CD14-positive monocyte (primary cell): Measurements from ENCODE around the gene MTMR1. TPM values are rescaled to one million over a fixed set of nuclear protein-coding genes. Genes with fewer than 3 reads are reported as not detected.

ENCODE experiments used
- DNase-seq, 3 donors: peaks; one replicate each; pipeline ENCODE4 v3.0.0-alpha.2; 2011 to 2022
- H2AFZ ChIP-seq: 2 replicates; pipeline ENCODE4 v1.6.0; 2012; ENCODE audit warnings: mild to moderate bottlenecking, low read depth, low read length, inconsistent platforms; ENCODE audit not compliant: insufficient read depth, poor library complexity, severe bottlenecking
- H3K27ac ChIP-seq, 2 donors: 1 replicate in 1 of 2; 2 replicates in 1 of 2; pipeline ENCODE4 v1.5.1; 2012 to 2013; ENCODE audit warnings: low read length in 2 of 2, control low read depth in 1 of 2, inconsistent platforms in 1 of 2, low read depth in 1 of 2, mild to moderate bottlenecking in 1 of 2
- H3K27me3 ChIP-seq, 2 donors: one replicate each; pipeline versions ENCODE4 v1.6.0 to v1.6.1; 2011 to 2013; ENCODE audit warnings: low read length in 2 of 2; ENCODE audit not compliant: control insufficient read depth in 2 of 2, insufficient read depth in 2 of 2
- H3K36me3 ChIP-seq, 2 donors: replicated peaks in 1 of 2; 1 replicate in 1 of 2; 2 replicates in 1 of 2; pipeline versions ENCODE4 v1.5.1 to v1.6.1; 2012 to 2013; ENCODE audit warnings: low read length in 2 of 2, control low read depth in 1 of 2, inconsistent platforms in 1 of 2, mild to moderate bottlenecking in 1 of 2; ENCODE audit not compliant: insufficient read depth in 2 of 2, control insufficient read depth in 1 of 2
- H3K4me1 ChIP-seq, 2 donors: 1 replicate in 1 of 2; 2 replicates in 1 of 2; pipeline versions ENCODE4 v1.5.1 to v1.6.1; 2012 to 2013; ENCODE audit warnings: low read length in 2 of 2, control low read depth in 1 of 2, inconsistent platforms in 1 of 2, mild to moderate bottlenecking in 1 of 2, moderate library complexity in 1 of 2; ENCODE audit not compliant: insufficient read depth in 2 of 2, control insufficient read depth in 1 of 2
- H3K4me2 ChIP-seq: replicated peaks from 2 replicates; pipeline ENCODE3; 2012; ENCODE audit warnings: low read length, moderate library complexity, mild to moderate bottlenecking; ENCODE audit not compliant: poor library complexity, severe bottlenecking; ENCODE audit errors: extremely low read depth
- H3K4me3 ChIP-seq, 3 experiments: fragments of 200-600 bp in 1 of 3; sonication (generic) in 1 of 3; replicated peaks in 1 of 3; 1 replicate in 2 of 3; 2 replicates in 1 of 3; pipeline ENCODE4 v1.5.1; 2011 to 2013; ENCODE audit warnings: low read length in 3 of 3, mild to moderate bottlenecking in 3 of 3, control low read depth in 2 of 3, low read depth in 2 of 3, inconsistent platforms in 1 of 3, moderate library complexity in 1 of 3
- H3K79me2 ChIP-seq: 2 replicates; pipeline ENCODE4 v1.6.0; 2012; ENCODE audit warnings: mild to moderate bottlenecking, control low read depth, inconsistent platforms, low read length, moderate library complexity; ENCODE audit not compliant: insufficient read depth
- H3K9ac ChIP-seq: 2 replicates; pipeline ENCODE4 v1.6.0; 2017; ENCODE audit warnings: low read length, mild to moderate bottlenecking; ENCODE audit not compliant: insufficient read depth, poor library complexity, severe bottlenecking
- H3K9me3 ChIP-seq, 2 donors: replicated peaks in 1 of 2; 1 replicate in 1 of 2; 2 replicates in 1 of 2; pipeline versions ENCODE4 v1.5.1 to v1.6.1; 2012 to 2013; ENCODE audit warnings: low read length in 2 of 2, control low read depth in 1 of 2; ENCODE audit not compliant: control insufficient read depth in 1 of 2, insufficient read depth in 1 of 2
- H4K20me1 ChIP-seq: 2 replicates; pipeline ENCODE4 v1.6.0; 2012; ENCODE audit warnings: mild to moderate bottlenecking, low read length, control low read depth, moderate library complexity; ENCODE audit not compliant: insufficient read depth
- H3K27ac Mint-ChIP-seq, 7 donors: one replicate each; pipeline ENCODE4 v1.8.0; 2020; ENCODE audit warnings: mild to moderate bottlenecking in 7 of 7, mixed read lengths in 7 of 7, moderate library complexity in 6 of 7, inconsistent platforms in 2 of 7
- H3K27me3 Mint-ChIP-seq, 3 donors: one replicate each; pipeline ENCODE4 v1.8.0; 2021 to 2022; ENCODE audit warnings: low read depth in 3 of 3, mild to moderate bottlenecking in 3 of 3, mixed read lengths in 3 of 3, moderate library complexity in 3 of 3, inconsistent platforms in 1 of 3
- H3K36me3 Mint-ChIP-seq, 2 donors: one replicate each; pipeline ENCODE4 v1.8.0; 2020; ENCODE audit warnings: mixed read lengths in 2 of 2, inconsistent platforms in 1 of 2, mild to moderate bottlenecking in 1 of 2
- H3K4me1 Mint-ChIP-seq: one replicate; pipeline ENCODE4 v1.8.0; 2020; ENCODE audit warnings: mild to moderate bottlenecking, mixed read lengths
- H3K4me3 Mint-ChIP-seq, 2 donors: one replicate each; pipeline ENCODE4 v1.8.0; 2020; ENCODE audit warnings: mild to moderate bottlenecking in 2 of 2, mixed read lengths in 2 of 2, moderate library complexity in 1 of 2
- H3K9me3 Mint-ChIP-seq, 7 donors: one replicate each; pipeline ENCODE4 v1.8.0; 2020 to 2022; ENCODE audit warnings: mixed read lengths in 7 of 7, mild to moderate bottlenecking in 6 of 7, moderate library complexity in 6 of 7, inconsistent platforms in 2 of 7
- CTCF ChIP-seq: fragments of 200-600 bp; IDR thresholded peaks from one replicate; pipeline ENCODE4 v1.8.0; 2022; ENCODE audit warnings: antibody characterized with exemption, mild to moderate bottlenecking
- WGBS: methylation state at CpG from one replicate; pipeline ENCODE4 v1.1.5; 2013; ENCODE audit warnings: missing lambda C conversion rate; ENCODE audit not compliant: insufficient coverage; 5-methylcytosine and 5-hydroxymethylcytosine counted together
- intact Hi-C, 2 donors: fragments of 100-400 bp; cut with micrococcal nuclease; formaldehyde crosslinking; loops; one replicate each; pipeline versions ENCODE4 v1.15.0 to v1.15.1; 2023
- polyA plus RNA-seq, 3 donors: library from polyadenylated mRNA; depleted of rRNA in 1 of 3; unstranded in 2 of 3; stranded (reverse) in 1 of 3; fragments of 300-500 nt in 2 of 3; fragments of >200 nt in 1 of 3; fragmentation: Illumina TruSeq in 2 of 3; gene quantifications; 1 replicate in 2 of 3; 2 replicates in 1 of 3; pipeline ENCODE4 v1.2.3, GENCODE V29; 2012 to 2021

Gene MTMR1
- polyA plus RNA-seq, 3 donors, result 5.8 to 16.6 (median 6.1) TPM

- H3K79me2 ChIP-seq, result no peaks in the 10 kb centered on the region
- H3K9me3 Mint-ChIP-seq, result peaks cover 0 to 2% (median 0%) of the 10 kb centered on the region in 7 donors
- peak overlapping the region in 1 of 7 donors; percentile 55 for H3K27ac Mint-ChIP-seq
- H3K9me3 ChIP-seq, result no peaks in the 10 kb centered on the region
- H3K4me3 Mint-ChIP-seq, result no peak overlapping the region
- H3K4me1 ChIP-seq, result peaks cover 0 to 3% of the 10 kb centered on the region in 2 donors
- peaks cover 13 to 18% of the 10 kb centered on the region in 2 donors for H3K36me3 ChIP-seq
- peaks cover 22% of the 10 kb centered on the region for H3K4me1 Mint-ChIP-seq
- peaks cover 0 to 9% (median 2%) of the 10 kb centered on the region in 3 donors for H3K27me3 Mint-ChIP-seq
- no peaks in the 10 kb centered on the region for H3K27me3 ChIP-seq
- H4K20me1 ChIP-seq, result no peaks in the 10 kb centered on the region
- WGBS, result 92% methylated on average over 6 of the region's 14 CpGs
- DNase-seq, result no peak
- H3K4me2 ChIP-seq, result no peak overlapping the region
- H3K27ac ChIP-seq, result no peak overlapping the region
- H3K9ac ChIP-seq, result no peak overlapping the region
- TF ChIP-seq CTCF, result no peak
- H3K4me3 ChIP-seq, result no peak overlapping the region
- intact Hi-C loops, result no loop called here
- H2AFZ ChIP-seq, result no peak overlapping the region
- H3K36me3 Mint-ChIP-seq, result peaks cover 16 to 18% of the 10 kb centered on the region in 2 donors
Observed at GRCh38 chrX:150774798-150775568, 81.8 kb downstream of the MTMR1 start.

GRCh38 chrX:150775569-150776350 is 82.6 kb downstream of the MTMR1 start:
- no peak overlapping the region for H3K9ac ChIP-seq
- WGBS, result 94% methylated on average over 3 of the region's 18 CpGs
- no peak overlapping the region for H2AFZ ChIP-seq
- no peak for DNase-seq
- no peak overlapping the region for H3K4me2 ChIP-seq
- H3K4me3 ChIP-seq, result no peak overlapping the region
- H3K27ac Mint-ChIP-seq, result peak overlapping the region in 2 of 7 donors; percentile 21 to 37
- no peak overlapping the region for H3K27ac ChIP-seq
- H3K4me3 Mint-ChIP-seq, result no peak overlapping the region
- H4K20me1 ChIP-seq, result no peaks in the 10 kb centered on the region
- H3K36me3 Mint-ChIP-seq, result peaks cover 13 to 18% of the 10 kb centered on the region in 2 donors
- no peaks in the 10 kb centered on the region for H3K27me3 ChIP-seq
- no peaks in the 10 kb centered on the region for H3K9me3 ChIP-seq
- peaks cover 0 to 3% of the 10 kb centered on the region in 2 donors for H3K4me1 ChIP-seq
- peaks cover 13 to 14% of the 10 kb centered on the region in 2 donors for H3K36me3 ChIP-seq
- no peak for TF ChIP-seq CTCF
- H3K79me2 ChIP-seq, result no peaks in the 10 kb centered on the region
- peaks cover 0 to 2% (median 0%) of the 10 kb centered on the region in 7 donors for H3K9me3 Mint-ChIP-seq
- H3K27me3 Mint-ChIP-seq, result peaks cover 0 to 9% (median 2%) of the 10 kb centered on the region in 3 donors
- peaks cover 26% of the 10 kb centered on the region for H3K4me1 Mint-ChIP-seq
- intact Hi-C loops, result no loop called here
